ENCODE data around the gene LGR6. TPM values are rescaled to one million over a fixed set of nuclear protein-coding genes. Genes with fewer than 3 reads are reported as not detected.

Gene LGR6
- total RNA-seq, 4 donors from 2014 or later, result 1.6 to 4.9 (median 4.1) TPM

DNA sequence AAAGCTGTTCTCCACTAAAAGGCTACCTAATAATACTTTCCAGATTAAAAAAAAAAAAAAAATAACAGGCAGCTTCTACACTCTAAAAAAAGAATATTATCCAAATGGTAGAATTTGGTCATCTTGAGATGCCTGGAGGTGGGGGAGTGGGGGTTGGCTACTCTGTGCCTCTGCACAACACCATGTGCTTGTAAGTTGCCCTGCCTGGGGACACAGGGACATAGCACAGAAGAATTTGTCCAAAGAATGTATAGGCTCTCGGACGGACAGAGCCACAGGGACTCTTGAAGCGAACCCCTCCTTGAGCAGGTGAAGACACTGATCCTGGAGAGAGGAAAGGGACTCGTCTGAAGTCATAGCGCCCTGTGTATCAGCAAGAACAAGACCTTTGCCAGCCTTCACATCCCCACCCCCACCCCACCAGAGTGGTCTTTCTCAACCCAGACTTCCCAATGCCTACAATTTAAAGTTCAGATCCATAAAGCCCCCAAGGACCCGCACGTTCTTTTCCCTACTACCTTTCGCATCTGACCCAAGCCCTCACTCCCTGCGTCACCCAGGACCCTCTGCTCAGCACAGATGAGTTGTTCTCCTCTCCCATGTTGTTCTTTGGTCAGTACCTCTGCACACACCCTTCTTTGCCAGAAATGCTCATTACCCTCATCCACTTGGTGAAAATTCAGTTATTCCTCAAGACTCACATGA is 72.6 kb downstream of the LGR6 start:
- whole genome bisulfite sequencing, result 94% methylated on average over 9 of the region's 9 CpGs

DNA sequence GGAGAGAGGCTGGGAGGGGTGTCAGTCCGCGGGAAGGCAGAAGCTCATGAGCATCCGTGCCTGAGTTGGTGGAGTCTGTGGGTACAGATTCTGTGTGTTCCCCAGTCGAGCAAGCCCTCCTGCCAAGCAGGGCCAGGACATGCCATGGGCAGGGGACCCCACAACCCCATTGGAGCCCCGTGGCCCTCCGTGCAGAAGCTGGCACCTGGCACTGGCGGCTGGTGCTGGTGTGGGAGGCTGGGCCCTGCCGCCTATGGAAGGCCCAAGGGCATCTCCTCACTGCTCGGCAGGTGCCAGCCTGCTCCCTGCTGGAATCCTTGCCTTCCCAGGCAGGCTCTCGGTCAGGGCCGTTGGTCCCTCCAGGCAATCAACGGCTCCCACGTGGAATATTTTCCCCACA is 74.4 kb downstream of the LGR6 start:
- Histone ChIP-seq H3K4me3 (no peak overlapping the region), H3K27me3 (peaks cover 34% of the 10 kb centered on the region), H3K9me3 (no peaks in the 10 kb centered on the region), H3K27ac (no peak overlapping the region), H3K4me1 (no peaks in the 10 kb centered on the region), H3K36me3 (no peaks in the 10 kb centered on the region)
- WGBS, result 57% methylated on average over 12 of the region's 13 CpGs
- no peak for TF ChIP-seq EP300 (IDR thresholded peaks at IDR 0.05)
- no peak for TF ChIP-seq POLR2A (IDR thresholded peaks at IDR 0.05)
- TF ChIP-seq POLR2AphosphoS5 (IDR thresholded peaks at IDR 0.05), result no peak
- TF ChIP-seq, protein P1, sequence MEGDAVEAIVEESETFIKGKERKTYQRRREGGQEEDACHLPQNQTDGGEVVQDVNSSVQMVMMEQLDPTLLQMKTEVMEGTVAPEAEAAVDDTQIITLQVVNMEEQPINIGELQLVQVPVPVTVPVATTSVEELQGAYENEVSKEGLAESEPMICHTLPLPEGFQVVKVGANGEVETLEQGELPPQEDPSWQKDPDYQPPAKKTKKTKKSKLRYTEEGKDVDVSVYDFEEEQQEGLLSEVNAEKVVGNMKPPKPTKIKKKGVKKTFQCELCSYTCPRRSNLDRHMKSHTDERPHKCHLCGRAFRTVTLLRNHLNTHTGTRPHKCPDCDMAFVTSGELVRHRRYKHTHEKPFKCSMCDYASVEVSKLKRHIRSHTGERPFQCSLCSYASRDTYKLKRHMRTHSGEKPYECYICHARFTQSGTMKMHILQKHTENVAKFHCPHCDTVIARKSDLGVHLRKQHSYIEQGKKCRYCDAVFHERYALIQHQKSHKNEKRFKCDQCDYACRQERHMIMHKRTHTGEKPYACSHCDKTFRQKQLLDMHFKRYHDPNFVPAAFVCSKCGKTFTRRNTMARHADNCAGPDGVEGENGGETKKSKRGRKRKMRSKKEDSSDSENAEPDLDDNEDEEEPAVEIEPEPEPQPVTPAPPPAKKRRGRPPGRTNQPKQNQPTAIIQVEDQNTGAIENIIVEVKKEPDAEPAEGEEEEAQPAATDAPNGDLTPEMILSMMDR (IDR thresholded peaks at IDR 0.05), result no peak
- peak in 1 of 2 donors; percentile 58 for DNase-seq (ENCODE audit: low spot score in 2 of 2)

More for the DNA sequence above, 72.6 kb downstream of the LGR6 start:
- peaks cover 35% of the 10 kb centered on the region for H3K27me3 ChIP-seq
- TF ChIP-seq POLR2A (IDR thresholded peaks at IDR 0.05) (no peak), EP300 (IDR thresholded peaks at IDR 0.05) (no peak), POLR2AphosphoS5 (IDR thresholded peaks at IDR 0.05) (no peak)
- TF ChIP-seq, protein P1 (IDR thresholded peaks at IDR 0.05), result no peak
- no peaks in the 10 kb centered on the region for H3K36me3 ChIP-seq
- no peak overlapping the region for H3K27ac ChIP-seq
- no peak overlapping the region for H3K4me3 ChIP-seq
- peak in 1 of 2 donors; percentile 35 for DNase-seq (ENCODE audit: low spot score in 2 of 2)
- H3K4me1 ChIP-seq, result no peaks in the 10 kb centered on the region
- H3K9me3 ChIP-seq, result no peaks in the 10 kb centered on the region

DNA sequence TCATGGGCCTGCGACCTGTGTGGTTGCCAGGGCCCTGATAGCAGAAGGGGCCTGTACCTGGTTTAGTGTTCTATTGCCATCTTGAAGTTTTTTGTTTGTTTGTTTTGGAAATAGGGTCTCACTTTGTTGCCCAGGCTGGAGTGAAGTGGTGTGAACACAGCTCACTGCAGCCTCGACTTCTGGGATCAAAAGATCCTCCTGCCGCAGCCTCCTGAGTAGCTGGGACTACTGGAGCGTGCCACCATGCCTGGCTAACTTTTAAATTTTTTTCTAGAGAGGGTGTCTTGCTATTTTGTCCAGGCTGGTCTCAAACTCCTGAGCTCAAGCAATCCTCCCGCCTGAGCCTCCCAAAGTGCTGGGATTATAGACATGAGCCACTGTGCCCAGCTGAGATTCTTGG is 75.2 kb downstream of the LGR6 start:
- Histone ChIP-seq H3K36me3 (no peaks in the 10 kb centered on the region), H3K27me3 (peaks cover 26% of the 10 kb centered on the region), H3K27ac (no peak overlapping the region), H3K4me1 (no peaks in the 10 kb centered on the region), H3K9me3 (no peaks in the 10 kb centered on the region), H3K4me3 (no peak overlapping the region)
- DNase-seq (ENCODE audit: low spot score in 2 of 2), result peak in 1 of 2 donors; percentile 52
- TF ChIP-seq, protein P1 (IDR thresholded peaks at IDR 0.05), result no peak
- no peak for TF ChIP-seq EP300 (IDR thresholded peaks at IDR 0.05)
- no peak for TF ChIP-seq POLR2AphosphoS5 (IDR thresholded peaks at IDR 0.05)
- no peak for TF ChIP-seq POLR2A (IDR thresholded peaks at IDR 0.05)
- WGBS, result 92% methylated on average over 5 of the region's 5 CpGs

DNA sequence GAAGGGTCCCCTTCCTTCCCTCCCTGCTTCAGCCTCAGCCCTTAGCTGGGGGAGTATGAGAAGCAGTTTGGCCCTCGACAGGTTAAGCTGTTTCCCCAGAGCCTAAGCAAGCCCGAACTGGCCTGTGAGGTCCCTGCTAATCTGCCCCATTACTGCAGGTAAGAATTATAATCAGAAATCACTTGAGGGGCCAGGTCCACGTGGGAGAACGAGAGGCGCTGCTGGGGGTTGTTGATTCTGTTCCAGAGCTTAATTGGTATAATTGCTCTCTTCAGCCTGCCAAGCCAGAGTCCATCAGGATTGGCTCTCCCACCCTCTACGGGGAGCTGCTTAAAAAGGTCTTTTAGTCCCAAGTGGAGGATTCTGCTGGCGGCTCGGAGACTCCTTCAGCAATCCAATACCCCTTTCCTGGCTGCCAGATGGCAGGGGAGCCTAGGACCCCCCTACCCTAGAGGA is 77.3 kb downstream of the LGR6 start:
- Histone ChIP-seq H3K36me3 (no peaks in the 10 kb centered on the region), H3K4me1 (no peaks in the 10 kb centered on the region), H3K9me3 (no peaks in the 10 kb centered on the region), H3K4me3 (no peak overlapping the region), H3K27me3 (peaks cover 16% of the 10 kb centered on the region), H3K27ac (no peak overlapping the region)
- TF ChIP-seq EP300 (IDR thresholded peaks at IDR 0.05), result no peak
- TF ChIP-seq POLR2AphosphoS5 (IDR thresholded peaks at IDR 0.05), result no peak
- no peak for TF ChIP-seq POLR2A (IDR thresholded peaks at IDR 0.05)
- TF ChIP-seq, protein P1 (IDR thresholded peaks at IDR 0.05), result no peak
- 56% methylated on average over 8 of the region's 8 CpGs for WGBS
- DNase-seq (ENCODE audit: low spot score in 2 of 2), result peak in 1 of 2 donors; percentile 49

DNA sequence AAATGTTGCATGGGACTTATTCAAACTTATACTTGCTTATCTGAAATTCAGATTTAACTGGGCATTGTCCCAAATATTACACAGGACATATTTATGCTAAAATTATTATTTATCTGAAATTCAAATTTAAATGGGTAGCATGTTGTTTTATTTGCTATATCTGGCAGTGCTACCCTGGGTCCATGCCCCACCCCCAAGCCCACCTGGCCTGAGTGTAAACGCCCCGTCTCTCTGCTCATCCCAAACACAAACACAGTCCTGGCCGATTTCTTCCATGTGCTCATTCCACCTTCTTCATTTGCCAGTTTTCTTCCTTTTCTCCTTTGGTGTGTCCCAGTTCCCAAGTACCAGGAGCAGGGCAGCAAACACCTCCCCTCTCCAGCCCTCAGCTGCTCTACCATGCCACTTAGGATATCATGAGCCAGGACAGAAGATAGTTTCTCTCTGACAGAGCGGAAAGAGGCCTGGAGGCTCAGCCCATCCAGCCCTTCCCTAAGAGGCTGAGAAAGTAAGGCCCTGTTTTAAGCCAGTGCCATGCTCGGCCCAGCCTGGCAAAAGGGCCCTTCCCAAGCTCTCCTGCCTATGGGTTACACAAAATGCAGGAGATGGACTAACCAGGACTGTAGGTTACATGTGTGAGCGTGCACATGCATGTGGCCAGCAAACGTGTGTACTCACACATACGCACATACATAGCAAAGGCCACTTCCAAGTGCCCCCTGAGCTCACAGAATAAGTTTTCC is 78.7 kb downstream of the LGR6 start:
- no peaks in the 10 kb centered on the region for H3K9me3 ChIP-seq
- H3K27ac ChIP-seq, result no peak overlapping the region
- H3K4me3 ChIP-seq, result no peak overlapping the region
- peak in 1 of 2 donors; percentile 38 for DNase-seq (ENCODE audit: low spot score in 2 of 2)
- no peaks in the 10 kb centered on the region for H3K4me1 ChIP-seq
- no peaks in the 10 kb centered on the region for H3K36me3 ChIP-seq
- TF ChIP-seq, protein P1 (IDR thresholded peaks at IDR 0.05), result no peak
- H3K27me3 ChIP-seq, result peaks cover 11% of the 10 kb centered on the region
- 87% methylated on average over 8 of the region's 8 CpGs for WGBS

Measured in suprapubic skin (tissue), 4 donors.